Measurements from ENCODE around the gene CTLA4.

The CTLA4 gene

DNA sequence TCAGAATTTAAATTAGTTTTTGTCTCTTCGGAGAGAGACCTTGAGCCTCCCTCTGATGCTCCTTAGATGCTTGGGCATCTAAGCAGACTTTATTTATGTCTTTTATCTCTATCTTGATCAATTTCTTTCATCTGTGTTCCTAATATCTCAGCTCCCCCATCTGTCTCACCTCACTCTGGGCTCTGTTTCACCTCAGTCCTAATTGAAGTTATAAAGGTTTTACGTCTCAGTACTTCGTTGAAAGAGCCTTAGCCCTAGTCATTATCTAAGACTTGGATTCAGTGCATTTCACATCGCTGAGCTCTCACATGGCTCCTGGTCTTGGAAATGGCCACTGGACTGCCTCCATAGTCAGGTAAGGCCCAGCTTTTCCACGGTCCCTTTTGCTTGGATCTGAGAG lies 13.8 kb upstream of the CTLA4 start:
- no peak overlapping the region for H3K27ac ChIP-seq (replicated peaks)
- TF ChIP-seq, protein P1, sequence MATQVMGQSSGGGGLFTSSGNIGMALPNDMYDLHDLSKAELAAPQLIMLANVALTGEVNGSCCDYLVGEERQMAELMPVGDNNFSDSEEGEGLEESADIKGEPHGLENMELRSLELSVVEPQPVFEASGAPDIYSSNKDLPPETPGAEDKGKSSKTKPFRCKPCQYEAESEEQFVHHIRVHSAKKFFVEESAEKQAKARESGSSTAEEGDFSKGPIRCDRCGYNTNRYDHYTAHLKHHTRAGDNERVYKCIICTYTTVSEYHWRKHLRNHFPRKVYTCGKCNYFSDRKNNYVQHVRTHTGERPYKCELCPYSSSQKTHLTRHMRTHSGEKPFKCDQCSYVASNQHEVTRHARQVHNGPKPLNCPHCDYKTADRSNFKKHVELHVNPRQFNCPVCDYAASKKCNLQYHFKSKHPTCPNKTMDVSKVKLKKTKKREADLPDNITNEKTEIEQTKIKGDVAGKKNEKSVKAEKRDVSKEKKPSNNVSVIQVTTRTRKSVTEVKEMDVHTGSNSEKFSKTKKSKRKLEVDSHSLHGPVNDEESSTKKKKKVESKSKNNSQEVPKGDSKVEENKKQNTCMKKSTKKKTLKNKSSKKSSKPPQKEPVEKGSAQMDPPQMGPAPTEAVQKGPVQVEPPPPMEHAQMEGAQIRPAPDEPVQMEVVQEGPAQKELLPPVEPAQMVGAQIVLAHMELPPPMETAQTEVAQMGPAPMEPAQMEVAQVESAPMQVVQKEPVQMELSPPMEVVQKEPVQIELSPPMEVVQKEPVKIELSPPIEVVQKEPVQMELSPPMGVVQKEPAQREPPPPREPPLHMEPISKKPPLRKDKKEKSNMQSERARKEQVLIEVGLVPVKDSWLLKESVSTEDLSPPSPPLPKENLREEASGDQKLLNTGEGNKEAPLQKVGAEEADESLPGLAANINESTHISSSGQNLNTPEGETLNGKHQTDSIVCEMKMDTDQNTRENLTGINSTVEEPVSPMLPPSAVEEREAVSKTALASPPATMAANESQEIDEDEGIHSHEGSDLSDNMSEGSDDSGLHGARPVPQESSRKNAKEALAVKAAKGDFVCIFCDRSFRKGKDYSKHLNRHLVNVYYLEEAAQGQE (IDR thresholded peaks at IDR 0.05; ENCODE audit: insufficient replicate concordance, low read depth) = no peak
- TF ChIP-seq SPI1 (IDR thresholded peaks at IDR 0.05; ENCODE audit: borderline replicate concordance, low read depth) (no peak), POLR2AphosphoS5 (IDR thresholded peaks at IDR 0.05; ENCODE audit: low read depth) (no peak), GABPA (IDR thresholded peaks at IDR 0.05; ENCODE audit: low read depth) (no peak)
- TF ChIP-seq, protein P2, sequence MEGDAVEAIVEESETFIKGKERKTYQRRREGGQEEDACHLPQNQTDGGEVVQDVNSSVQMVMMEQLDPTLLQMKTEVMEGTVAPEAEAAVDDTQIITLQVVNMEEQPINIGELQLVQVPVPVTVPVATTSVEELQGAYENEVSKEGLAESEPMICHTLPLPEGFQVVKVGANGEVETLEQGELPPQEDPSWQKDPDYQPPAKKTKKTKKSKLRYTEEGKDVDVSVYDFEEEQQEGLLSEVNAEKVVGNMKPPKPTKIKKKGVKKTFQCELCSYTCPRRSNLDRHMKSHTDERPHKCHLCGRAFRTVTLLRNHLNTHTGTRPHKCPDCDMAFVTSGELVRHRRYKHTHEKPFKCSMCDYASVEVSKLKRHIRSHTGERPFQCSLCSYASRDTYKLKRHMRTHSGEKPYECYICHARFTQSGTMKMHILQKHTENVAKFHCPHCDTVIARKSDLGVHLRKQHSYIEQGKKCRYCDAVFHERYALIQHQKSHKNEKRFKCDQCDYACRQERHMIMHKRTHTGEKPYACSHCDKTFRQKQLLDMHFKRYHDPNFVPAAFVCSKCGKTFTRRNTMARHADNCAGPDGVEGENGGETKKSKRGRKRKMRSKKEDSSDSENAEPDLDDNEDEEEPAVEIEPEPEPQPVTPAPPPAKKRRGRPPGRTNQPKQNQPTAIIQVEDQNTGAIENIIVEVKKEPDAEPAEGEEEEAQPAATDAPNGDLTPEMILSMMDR (IDR thresholded peaks at IDR 0.05; ENCODE audit: insufficient read depth, low read length) = no peak
- no peak for DNase-seq (ENCODE audit: low read depth in 1 of 2, low spot score in 1 of 2)
- peaks cover 2% of the 10 kb centered on the region for H3K27me3 ChIP-seq (ENCODE audit: insufficient read depth, poor library complexity, severe bottlenecking)
- no peak overlapping the region for H3K4me3 ChIP-seq (replicated peaks; ENCODE audit: insufficient read depth, low read length)

DNA sequence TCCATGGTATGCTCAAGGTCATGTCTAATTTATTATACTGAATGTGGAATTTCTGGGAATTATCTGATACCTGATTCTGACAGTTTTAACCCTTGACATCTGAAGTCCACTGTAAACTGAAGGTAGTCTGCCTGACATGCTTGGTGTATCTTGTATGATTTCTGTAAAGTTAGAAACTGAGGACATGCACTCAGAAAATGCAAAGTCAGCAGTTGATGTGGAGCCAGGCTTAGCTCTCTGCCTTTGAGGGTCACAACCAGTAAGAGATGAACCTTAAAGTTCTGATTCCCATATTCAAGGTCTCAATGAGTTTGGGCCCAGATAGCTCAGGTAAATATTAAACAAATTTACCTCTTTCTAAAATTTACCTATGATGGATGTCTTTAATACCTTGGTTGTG lies 12.3 kb upstream of the CTLA4 start:
- no peak overlapping the region for H3K27ac ChIP-seq (replicated peaks)
- H3K4me3 ChIP-seq (replicated peaks; ENCODE audit: insufficient read depth, low read length) = no peak overlapping the region
- no peak for TF ChIP-seq POLR2AphosphoS5 (IDR thresholded peaks at IDR 0.05; ENCODE audit: low read depth)
- TF ChIP-seq, protein P2 (IDR thresholded peaks at IDR 0.05; ENCODE audit: insufficient read depth, low read length) = no peak
- TF ChIP-seq SPI1 (IDR thresholded peaks at IDR 0.05; ENCODE audit: borderline replicate concordance, low read depth) = no peak
- no peak for TF ChIP-seq GABPA (IDR thresholded peaks at IDR 0.05; ENCODE audit: low read depth)
- TF ChIP-seq, protein P1 (IDR thresholded peaks at IDR 0.05; ENCODE audit: insufficient replicate concordance, low read depth) = no peak
- peaks cover 2% of the 10 kb centered on the region for H3K27me3 ChIP-seq (ENCODE audit: insufficient read depth, poor library complexity, severe bottlenecking)
- DNase-seq (ENCODE audit: low read depth in 1 of 2, low spot score in 1 of 2) = no peak

DNA sequence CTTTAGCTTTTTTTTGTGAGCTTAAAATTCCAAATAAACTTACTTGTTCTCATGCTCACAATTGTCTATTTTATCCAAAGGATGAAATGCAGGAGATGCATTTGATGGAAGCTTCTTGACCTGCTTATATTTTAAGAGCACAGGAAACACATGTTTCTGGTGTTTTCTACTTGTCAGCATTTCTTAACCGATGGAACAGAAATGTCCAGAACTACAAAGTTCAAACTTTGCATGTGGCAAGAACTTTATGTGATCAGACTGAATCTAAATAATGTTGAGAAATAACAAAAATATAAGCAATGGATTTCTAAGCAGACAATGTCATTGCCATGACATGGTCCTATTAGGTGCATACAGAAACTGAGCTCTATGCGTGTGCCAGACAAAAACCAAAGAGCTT lies 9.9 kb upstream of the CTLA4 start:
- no peak for TF ChIP-seq SPI1 (IDR thresholded peaks at IDR 0.05; ENCODE audit: borderline replicate concordance, low read depth)
- no peak for TF ChIP-seq POLR2AphosphoS5 (IDR thresholded peaks at IDR 0.05; ENCODE audit: low read depth)
- TF ChIP-seq, protein P2 (IDR thresholded peaks at IDR 0.05; ENCODE audit: insufficient read depth, low read length) = no peak
- TF ChIP-seq GABPA (IDR thresholded peaks at IDR 0.05; ENCODE audit: low read depth) = no peak
- TF ChIP-seq, protein P1 (IDR thresholded peaks at IDR 0.05; ENCODE audit: insufficient replicate concordance, low read depth) = no peak
- no peak overlapping the region for H3K27ac ChIP-seq (replicated peaks)
- H3K4me3 ChIP-seq (replicated peaks; ENCODE audit: insufficient read depth, low read length) = no peak overlapping the region
- H3K27me3 ChIP-seq (ENCODE audit: insufficient read depth, poor library complexity, severe bottlenecking) = peaks cover 2% of the 10 kb centered on the region
- no peak for DNase-seq (ENCODE audit: low read depth in 1 of 2, low spot score in 1 of 2)
